Measurements from ENCODE around the gene RPS6KA2. TPM values are rescaled to one million over a fixed set of nuclear protein-coding genes. Genes with fewer than 3 reads are reported as not detected.

RPS6KA2 gene
- total RNA-seq, 1 experiment from 2014 or later, result 12.3 TPM

GRCh38 chr6:166644681-166645080, 17.6 kb upstream of the RPS6KA2 start:
- H3K4me3 Mint-ChIP-seq, result no peak overlapping the region
- no peak overlapping the region for H2AFZ ChIP-seq (ENCODE audit: low read length)
- no peak overlapping the region for H2BK15ac ChIP-seq (ENCODE audit: low read depth, low read length)
- no CpG with 5 or more reads among the region's 1 CpG for WGBS (ENCODE audit: extremely low coverage, insufficient read length, low lambda C conversion rate)
- no peak overlapping the region for H3K9ac ChIP-seq (ENCODE audit: extremely low read depth, insufficient read length, low read length)
- H3K18ac ChIP-seq (ENCODE audit: insufficient read length, low read depth, low read length), result no peak overlapping the region
- H3K9me3 ChIP-seq (ENCODE audit: control insufficient read depth, low read depth, low read length), result no peaks in the 10 kb centered on the region
- H4K8ac ChIP-seq (replicated peaks; ENCODE audit: insufficient read length, low read depth, low read length), result no peak overlapping the region
- H3K9me3 Mint-ChIP-seq, result no peaks in the 10 kb centered on the region
- no peaks in the 10 kb centered on the region for H3K23me2 ChIP-seq (ENCODE audit: insufficient read length, low read depth, low read length, poor library complexity, severe bottlenecking)
- no peak overlapping the region for H3K4ac ChIP-seq (ENCODE audit: low read depth, low read length)
- H4K20me1 ChIP-seq (ENCODE audit: control insufficient read depth, insufficient read depth, insufficient read length), result no peaks in the 10 kb centered on the region
- H3K79me2 ChIP-seq (ENCODE audit: insufficient read depth, low read length), result no peaks in the 10 kb centered on the region
- no peak for TF ChIP-seq CTCF (conservative IDR thresholded peaks at IDR 0.05)
- no peak overlapping the region for H2BK20ac ChIP-seq (ENCODE audit: low read depth, low read length, poor library complexity, severe bottlenecking)
- no peak overlapping the region for H2BK12ac ChIP-seq (ENCODE audit: insufficient read length, low read depth, low read length)
- no peak overlapping the region for H2BK120ac ChIP-seq (ENCODE audit: low read depth, low read length, poor library complexity, severe bottlenecking)
- peaks cover 3% of the 10 kb centered on the region for H3K27me3 Mint-ChIP-seq (ENCODE audit: low read depth)
- H3K79me1 ChIP-seq (ENCODE audit: insufficient read depth, low read depth, low read length, poor library complexity, severe bottlenecking), result no peaks in the 10 kb centered on the region
- no peaks in the 10 kb centered on the region for H3K27me3 ChIP-seq (ENCODE audit: insufficient read depth, low read length)
- no peak overlapping the region for H3T11ph ChIP-seq (ENCODE audit: low read length)
- DNase-seq, result no peak
- no peak overlapping the region for H2BK5ac ChIP-seq (ENCODE audit: insufficient read length, low read length)
- H4K91ac ChIP-seq (ENCODE audit: insufficient read length, low read depth, low read length), result no peak overlapping the region
- no peak overlapping the region for H3K14ac ChIP-seq (ENCODE audit: insufficient read depth, low read length)
- peaks cover 3% of the 10 kb centered on the region; the same call in 1 of the 2 replicates for H3K4me1 ChIP-seq (ENCODE audit: insufficient read depth, low read length)
- no peak overlapping the region for H4K5ac ChIP-seq (ENCODE audit: insufficient read length, low read depth, low read length)
- H3K27ac Mint-ChIP-seq, result no peak overlapping the region
- H3K36me3 Mint-ChIP-seq (ENCODE audit: insufficient read depth in 1 of 3, low read depth in 3 of 3), result no peaks in the 10 kb centered on the region
- H3K56ac ChIP-seq (ENCODE audit: insufficient read length, low read depth, low read length), result no peak overlapping the region
- no peak overlapping the region for H2AK5ac ChIP-seq (ENCODE audit: insufficient read length, low read length)
- no peak overlapping the region for H3K4me2 ChIP-seq (ENCODE audit: insufficient read depth, insufficient read length, low read length)
- H3K23ac ChIP-seq (ENCODE audit: insufficient read length, low read depth, low read length), result no peak overlapping the region
- H3K27ac ChIP-seq (ENCODE audit: insufficient read length, low read depth, low read length), result no peak overlapping the region
- peaks cover 14 to 19% of the 10 kb centered on the region in 2 experiments for H3K4me1 Mint-ChIP-seq
